Smooth muscle cell (in vitro differentiated cells): ENCODE measurements around the gene SYT5. TPM values are rescaled to one million over a fixed set of nuclear protein-coding genes. Genes with fewer than 3 reads are reported as not detected.

Source experiments
- DNase-seq: peaks from one replicate; lab custom pipeline; 2025; ENCODE audit not compliant: unreplicated experiment; lab: John Stamatoyannopoulos, UW
- H2AFZ ChIP-seq: fragments of 200-600 bp; sonication (generic); 2 replicates; pipeline ENCODE4 v1.6.0; 2016; ENCODE audit warnings: antibody characterized with exemption, low read depth, mild to moderate bottlenecking
- H3F3A ChIP-seq: fragments of 200-600 bp; sonication (generic); 2 replicates; pipeline ENCODE4 v1.6.0; 2017; ENCODE audit warnings: antibody characterized with exemption, low read depth
- H3K27ac ChIP-seq: fragments of 200-600 bp; sonication (generic); 2 replicates; pipeline ENCODE4 v1.5.1; 2016; ENCODE audit warnings: low read depth, mild to moderate bottlenecking
- H3K27me3 ChIP-seq: fragments of 200-600 bp; sonication (generic); 2 replicates; pipeline ENCODE4 v1.6.1; 2016; ENCODE audit warnings: low read depth, mild to moderate bottlenecking
- H3K36me3 ChIP-seq: fragments of 200-600 bp; sonication (generic); 2 replicates; pipeline ENCODE4 v1.5.1; 2016; ENCODE audit warnings: low read depth
- H3K4me1 ChIP-seq: fragments of 200-600 bp; sonication (generic); 2 replicates; pipeline ENCODE4 v1.5.1; 2016; ENCODE audit warnings: low read depth
- H3K4me2 ChIP-seq: fragments of 200-600 bp; sonication (generic); 2 replicates; pipeline ENCODE4 v1.6.0; 2016; ENCODE audit warnings: mild to moderate bottlenecking
- H3K4me3 ChIP-seq: fragments of 200-600 bp; sonication (generic); 2 replicates; pipeline ENCODE4 v1.5.1; 2016; ENCODE audit warnings: mild to moderate bottlenecking
- H3K79me2 ChIP-seq: fragments of 200-600 bp; sonication (generic); 2 replicates; pipeline ENCODE4 v1.6.0; 2016; ENCODE audit warnings: low read depth, mild to moderate bottlenecking
- H3K9ac ChIP-seq: fragments of 200-600 bp; sonication (generic); 2 replicates; pipeline ENCODE4 v1.6.0; 2016; ENCODE audit warnings: low read depth
- H3K9me3 ChIP-seq: fragments of 200-600 bp; sonication (generic); replicated peaks from 2 replicates; pipeline ENCODE4 v1.5.1; 2016; ENCODE audit warnings: low read depth
- H4K20me1 ChIP-seq: fragments of 200-600 bp; sonication (generic); 2 replicates; pipeline ENCODE4 v1.6.0; 2016; ENCODE audit warnings: low read depth
- CTCF ChIP-seq: fragments of 200-600 bp; sonication (generic); IDR thresholded peaks from 2 replicates; pipeline ENCODE4 v1.5.1; 2017; ENCODE audit warnings: borderline replicate concordance, mild to moderate bottlenecking, antibody characterized with exemption; ENCODE audit not compliant: insufficient read depth, poor library complexity, severe bottlenecking
- WGBS: methylation state at CpG from one replicate; pipeline ENCODE4 v1.1.7; 2016; ENCODE audit warnings: low lambda C conversion rate; 5-methylcytosine and 5-hydroxymethylcytosine counted together
- polyA plus RNA-seq: library from polyadenylated mRNA; unstranded; fragments of >200 nt; fragmentation: Nextera tagmentation; extraction: Ambion mirVana; gene quantifications from 2 replicates; pipeline ENCODE4 v1.2.1, GENCODE V29; 2016
- total RNA-seq: library from RNA; depleted of rRNA; stranded (reverse); fragments of >200 nt; gene quantifications from 2 replicates; pipeline ENCODE4 v1.2.3, GENCODE V29; 2014

The SYT5 gene
- total and polyA plus RNA-seq, 2 experiments from 2014 or later = not detected

GRCh38 chr19:55224038-55224665 lies 44.1 kb upstream of the SYT5 start:
- H4K20me1 ChIP-seq = peaks cover 4% of the 10 kb centered on the region
- DNase-seq = no peak
- no peak overlapping the region for H3K9ac ChIP-seq
- no peaks in the 10 kb centered on the region for H3K4me1 ChIP-seq
- H3K9me3 ChIP-seq = no peaks in the 10 kb centered on the region
- no peaks in the 10 kb centered on the region for H3K27me3 ChIP-seq
- H3K27ac ChIP-seq = no peak overlapping the region
- no peak overlapping the region for H3K4me3 ChIP-seq
- no peaks in the 10 kb centered on the region for H3K79me2 ChIP-seq
- 93% methylated on average over 23 of the region's 26 CpGs for WGBS
- no peak overlapping the region for H3K4me2 ChIP-seq
- no peak overlapping the region for H2AFZ ChIP-seq
- TF ChIP-seq CTCF = no peak
- no peaks in the 10 kb centered on the region for H3F3A ChIP-seq
- H3K36me3 ChIP-seq = no peaks in the 10 kb centered on the region

- no peak overlapping the region for H2AFZ ChIP-seq
- no peak for DNase-seq
- no peak for TF ChIP-seq CTCF
- H3K4me3 ChIP-seq = no peak overlapping the region
- no peaks in the 10 kb centered on the region for H3K36me3 ChIP-seq
- no peak overlapping the region for H3K9ac ChIP-seq
- no peaks in the 10 kb centered on the region for H3F3A ChIP-seq
- H4K20me1 ChIP-seq = peaks cover 3% of the 10 kb centered on the region
- no peak overlapping the region for H3K4me2 ChIP-seq
- no peaks in the 10 kb centered on the region for H3K27me3 ChIP-seq
- H3K9me3 ChIP-seq = no peaks in the 10 kb centered on the region
- no peak overlapping the region for H3K27ac ChIP-seq
- WGBS = 93% methylated on average over 17 of the region's 17 CpGs
- H3K79me2 ChIP-seq = no peaks in the 10 kb centered on the region
- no peaks in the 10 kb centered on the region for H3K4me1 ChIP-seq
These were observed 43.4 kb upstream of the SYT5 start for GRCh38 chr19:55223291-55224037.

GRCh38 chr19:55220525-55220924 lies 40.4 kb upstream of the SYT5 start:
- DNase-seq = no peak
- Histone ChIP-seq H3K4me2 (no peak overlapping the region), H3K4me1 (peaks cover 3% of the 10 kb centered on the region), H3F3A (no peaks in the 10 kb centered on the region), H3K36me3 (no peaks in the 10 kb centered on the region), H2AFZ (no peak overlapping the region), H3K27ac (no peak overlapping the region), H3K4me3 (no peak overlapping the region), H3K9me3 (no peaks in the 10 kb centered on the region), H4K20me1 (no peaks in the 10 kb centered on the region), H3K27me3 (no peaks in the 10 kb centered on the region), H3K79me2 (no peaks in the 10 kb centered on the region), H3K9ac (no peak overlapping the region)
- WGBS = 88% methylated on average over 9 of the region's 9 CpGs
- TF ChIP-seq CTCF = no peak
